GM19035 (cell line): Measurements from ENCODE around the gene NMNAT2.
"Not testable (repeated sequence)": the region's sequence is repeated elsewhere in the genome, so short reads cannot be mapped to it uniquely, and the experiment has no call there.

Source experiments
- ATAC-seq: cut with Tn5 transposase; IDR thresholded peaks from one replicate; pipeline ENCODE4 v1.9.1; 2021; ENCODE audit not compliant: unreplicated experiment

NMNAT2 gene

DNA sequence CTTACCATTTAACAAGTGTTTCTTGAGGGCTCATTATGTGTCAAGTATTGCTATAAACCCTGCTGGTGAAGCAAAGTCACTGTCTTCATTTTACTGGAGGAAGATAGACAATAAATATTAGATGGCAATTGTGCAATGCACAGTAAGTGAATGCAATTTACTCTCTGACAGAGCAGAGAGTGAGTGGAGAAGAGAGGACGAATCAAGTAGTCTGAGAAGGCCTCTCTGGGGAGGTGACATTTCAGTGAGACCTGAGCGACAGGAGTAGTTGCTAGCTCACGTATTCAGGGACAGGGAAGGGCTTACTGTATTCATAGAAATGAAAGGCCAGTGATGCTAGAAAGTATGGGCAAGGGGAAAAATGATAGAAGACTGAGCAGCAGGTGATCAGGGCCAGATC, 1.2 kb upstream of the NMNAT2 start:
- no peak for ATAC-seq

DNA sequence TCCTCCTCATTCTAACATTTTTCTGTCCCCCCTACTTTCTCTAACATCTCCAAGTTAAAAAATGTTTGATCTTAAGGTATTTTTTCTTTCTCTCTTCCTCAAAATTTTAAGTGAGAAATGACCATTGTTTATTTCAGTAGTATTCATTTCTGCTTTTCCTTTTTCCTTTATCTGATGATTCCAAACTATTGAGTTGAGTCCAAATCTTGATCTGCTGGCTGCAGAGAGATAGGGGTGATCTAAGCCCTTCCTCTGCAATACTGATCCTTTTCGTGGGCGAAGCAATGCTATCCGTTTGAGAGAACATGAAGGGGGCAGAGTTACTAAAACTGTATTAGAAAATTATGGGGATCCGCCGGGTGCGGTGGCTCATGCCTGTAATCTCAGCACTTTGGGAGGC, 516 bp upstream of the NMNAT2 start:
- no peak for ATAC-seq

DNA sequence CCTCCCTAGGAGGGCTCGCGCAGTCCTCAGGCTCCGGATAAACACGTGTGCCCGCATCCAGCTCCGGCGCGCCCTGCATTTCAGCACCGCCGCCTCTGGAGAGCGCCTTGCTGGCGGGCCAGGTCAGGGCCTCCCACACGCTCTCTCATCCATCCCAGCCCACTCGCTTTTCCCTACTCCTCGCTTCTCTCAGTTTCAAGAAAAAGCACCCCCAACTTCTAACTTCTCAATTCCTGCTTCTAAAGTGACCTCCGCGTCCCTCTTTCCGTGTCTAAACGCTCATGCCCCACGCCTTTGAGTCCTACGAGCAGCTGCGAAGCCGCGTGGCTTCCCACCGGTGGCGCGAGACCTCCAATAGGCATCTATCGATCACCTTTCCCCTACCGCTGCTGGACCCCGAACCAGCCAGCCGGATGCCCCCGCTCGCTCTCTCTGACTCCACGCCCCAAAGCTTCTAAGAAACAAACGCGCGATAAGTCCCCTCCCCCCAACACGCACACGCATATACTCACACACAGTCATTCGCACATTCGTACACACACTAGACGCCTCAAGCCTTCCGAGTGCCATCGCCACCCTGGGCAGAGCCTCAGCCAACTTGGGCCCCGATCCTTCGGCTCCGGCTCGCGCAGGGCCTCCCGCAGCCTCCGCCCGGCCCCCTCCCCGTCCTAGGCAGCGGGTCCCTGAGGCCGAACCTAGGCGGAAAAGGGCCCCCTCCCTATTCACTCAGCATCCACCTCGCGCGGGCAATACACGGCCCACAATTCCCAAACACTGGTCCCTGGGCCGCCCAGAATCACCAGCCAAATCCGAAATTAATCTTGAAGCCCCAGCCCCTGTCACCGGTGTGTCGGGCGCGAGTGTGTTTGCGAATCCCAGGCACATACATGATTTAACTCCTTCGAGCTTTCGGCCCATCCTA, 1.1 kb downstream of the NMNAT2 start:
- ATAC-seq: no peak

DNA sequence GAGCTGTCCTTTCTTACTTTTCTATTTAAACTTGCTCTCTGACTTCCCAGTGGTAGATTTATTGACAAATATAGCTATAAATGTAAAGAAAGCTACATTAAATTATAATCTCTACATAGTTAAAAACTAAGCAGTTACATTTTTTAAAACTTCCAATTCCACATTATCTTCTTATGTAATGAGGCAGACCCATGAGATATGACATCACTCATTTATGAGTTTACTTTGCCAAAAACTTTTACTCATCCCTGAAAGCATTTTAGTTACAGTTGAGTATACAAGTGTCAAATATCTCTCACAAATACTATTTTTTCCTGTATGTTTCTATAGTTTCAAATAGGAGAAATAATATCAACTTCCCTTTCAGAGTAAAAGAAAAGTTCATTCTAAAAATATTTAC, 3.8 kb downstream of the NMNAT2 start:
- no peak for ATAC-seq

DNA sequence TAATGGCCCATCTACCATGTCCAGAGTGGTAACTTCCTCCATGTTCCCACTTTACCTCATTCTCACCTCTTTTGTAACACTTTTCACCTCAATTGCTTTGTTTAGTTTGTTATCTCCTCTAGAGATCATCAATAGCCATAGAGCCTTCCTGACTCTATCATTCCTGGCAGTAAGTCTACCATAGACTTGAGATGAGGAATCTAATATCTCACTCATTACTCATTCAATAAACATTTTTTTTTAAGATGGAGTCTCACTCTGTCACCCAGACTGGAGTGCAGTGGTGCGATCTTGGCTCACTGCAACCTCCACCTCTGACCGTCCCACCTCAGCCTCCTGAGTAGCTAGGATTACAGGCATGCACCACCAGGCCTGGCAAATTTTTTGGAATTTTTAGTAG, 7.1 kb downstream of the NMNAT2 start:
- no peak for ATAC-seq

DNA sequence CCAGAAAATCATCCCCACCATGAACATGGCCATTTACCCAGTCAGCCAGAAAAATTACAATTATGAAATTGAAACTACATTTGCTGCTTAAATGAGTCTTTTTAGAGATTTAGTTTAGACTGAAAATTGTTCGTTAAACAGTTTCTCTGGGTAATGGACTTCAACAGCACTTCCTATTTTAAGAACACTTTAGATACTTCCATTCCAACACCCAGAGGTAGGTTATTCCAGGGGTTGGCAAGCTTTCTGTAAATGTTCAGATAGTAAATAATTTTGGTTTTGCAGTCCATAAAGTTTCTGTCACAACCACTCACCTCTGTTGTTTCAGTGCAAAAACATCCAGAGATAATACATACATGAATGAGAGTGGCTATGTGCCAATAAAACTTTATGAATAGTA, 10.2 kb downstream of the NMNAT2 start:
- no peak for ATAC-seq

DNA sequence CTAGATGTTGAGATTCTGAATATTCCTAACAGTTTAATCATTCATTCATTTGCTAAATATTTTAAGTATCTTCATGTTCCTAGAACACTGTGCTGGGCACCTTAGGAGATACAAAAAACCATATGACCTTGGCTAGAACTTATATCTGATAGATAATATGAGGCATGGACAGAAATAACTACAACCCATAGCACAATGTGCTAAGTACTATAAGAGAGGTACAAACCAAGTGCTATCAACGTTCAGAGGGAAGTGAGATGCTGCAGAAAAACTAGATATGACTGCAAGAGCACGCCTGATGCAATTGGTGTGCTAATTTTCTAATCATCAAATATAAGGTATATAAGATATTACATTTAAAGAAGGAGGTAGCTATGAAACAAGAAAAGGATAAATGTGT, 10.7 kb downstream of the NMNAT2 start:
- no peak for ATAC-seq

DNA sequence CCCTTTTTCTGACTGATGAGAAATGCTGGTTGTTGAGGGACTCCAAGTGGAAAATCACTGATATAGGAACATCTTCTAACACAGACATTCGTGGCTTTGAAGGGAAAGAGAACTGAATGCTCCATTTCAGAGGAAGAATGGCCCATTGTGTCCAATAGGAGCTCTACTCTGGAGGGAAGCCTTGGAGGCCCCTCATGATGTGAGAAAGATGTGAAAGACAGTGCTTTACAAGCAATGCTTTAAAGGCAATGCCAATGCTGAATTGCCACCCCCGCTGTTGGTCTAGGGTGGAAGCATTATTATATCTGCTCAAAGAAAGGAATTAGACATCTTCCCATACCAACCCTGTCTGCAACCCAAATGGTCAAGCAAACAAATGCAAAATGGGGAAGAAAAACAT, 13.7 kb downstream of the NMNAT2 start:
- no peak for ATAC-seq

DNA sequence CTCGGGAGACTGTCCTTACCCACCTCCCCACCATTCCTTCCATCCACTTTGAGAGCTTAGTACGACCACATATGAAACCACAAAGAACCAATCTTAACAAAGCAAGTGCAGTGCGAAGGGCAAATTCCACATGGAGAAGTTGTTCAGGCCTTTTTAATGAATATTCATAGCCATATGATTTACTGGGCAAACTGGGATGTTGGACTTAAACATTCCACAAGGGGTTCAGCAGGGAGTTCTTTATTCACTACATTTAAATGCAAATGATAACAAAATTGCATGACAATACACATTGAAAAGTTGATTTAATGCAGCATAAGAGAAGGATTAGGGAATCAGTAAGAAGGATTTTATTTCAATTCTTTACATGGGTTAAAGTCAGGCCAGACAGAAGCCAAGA, 14.7 kb downstream of the NMNAT2 start:
- ATAC-seq: no peak

DNA sequence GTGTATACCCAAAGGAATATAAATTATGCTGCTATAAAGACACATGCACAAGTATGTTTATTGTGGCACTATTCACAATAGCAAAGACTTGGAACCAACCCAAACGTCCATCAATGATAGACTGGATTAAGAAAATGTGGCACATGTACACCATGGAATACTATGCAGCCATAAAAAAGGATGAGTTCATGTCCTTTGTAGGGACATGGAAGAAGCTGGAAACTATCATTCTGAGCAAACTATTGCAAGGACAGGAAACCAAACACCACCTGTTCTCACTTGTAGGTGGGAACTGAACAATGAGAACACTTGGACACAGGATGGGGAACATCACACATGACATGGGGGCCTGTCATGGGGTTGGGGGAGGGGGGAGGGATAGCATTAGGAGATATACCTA, 16.6 kb downstream of the NMNAT2 start:
- ATAC-seq: not testable (repeated sequence)

DNA sequence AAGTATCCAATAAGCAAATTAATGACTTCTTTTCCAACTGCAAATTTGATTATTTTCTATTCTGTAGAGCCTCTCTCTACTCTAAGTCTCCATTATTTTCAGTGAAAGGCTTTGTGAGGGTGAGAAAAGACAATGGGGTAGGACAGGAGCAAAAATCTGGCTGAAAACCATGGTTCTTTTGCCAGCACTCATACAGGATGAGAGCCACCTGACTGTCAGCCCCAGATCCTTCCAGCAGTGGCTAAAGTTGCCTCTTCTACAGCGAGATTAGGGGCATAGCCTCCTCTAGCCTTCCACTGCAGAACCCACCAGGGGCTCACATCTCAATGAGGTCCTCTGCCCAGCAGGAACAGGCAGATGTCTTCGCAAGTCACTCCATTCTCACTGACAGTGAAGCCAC, 23.7 kb downstream of the NMNAT2 start:
- no peak for ATAC-seq

DNA sequence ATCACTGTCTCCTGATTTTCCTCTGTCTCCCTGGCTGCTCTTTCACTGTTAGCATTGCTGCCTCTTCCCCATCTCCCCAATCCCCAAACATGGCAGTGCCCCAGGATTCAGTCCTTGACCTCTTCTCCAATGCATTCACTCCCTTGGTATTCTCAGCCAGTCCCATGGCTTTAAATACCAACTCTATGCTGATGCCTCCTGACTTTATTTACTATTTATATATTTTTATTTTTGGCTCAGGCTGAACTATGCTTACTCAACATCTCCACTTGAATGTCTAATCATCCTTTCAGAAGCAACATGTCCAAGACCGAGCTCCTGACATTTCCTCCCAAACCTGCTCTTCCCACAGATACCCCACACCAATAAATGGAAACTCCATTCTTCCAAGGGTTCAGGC, 26.3 kb downstream of the NMNAT2 start:
- ATAC-seq: no peak

DNA sequence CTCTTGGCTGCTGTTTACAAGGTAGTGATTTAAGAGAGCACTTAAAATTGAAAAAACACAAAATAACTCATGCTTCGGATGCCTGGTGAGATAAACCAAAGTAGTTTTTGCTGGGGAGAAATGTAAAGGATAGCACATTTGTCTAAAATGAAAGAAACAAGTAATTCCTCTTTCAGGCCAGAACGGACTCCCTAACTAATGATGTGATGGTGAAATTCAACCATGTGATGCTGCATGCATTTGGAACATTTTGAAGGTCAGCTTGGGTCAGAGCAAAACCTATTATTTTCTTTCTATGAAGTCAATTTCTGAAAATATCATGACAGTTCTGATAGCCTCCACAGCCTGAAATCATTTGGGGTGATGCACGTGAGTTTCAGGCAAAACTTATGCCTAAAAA, 27.6 kb downstream of the NMNAT2 start:
- no peak for ATAC-seq

DNA sequence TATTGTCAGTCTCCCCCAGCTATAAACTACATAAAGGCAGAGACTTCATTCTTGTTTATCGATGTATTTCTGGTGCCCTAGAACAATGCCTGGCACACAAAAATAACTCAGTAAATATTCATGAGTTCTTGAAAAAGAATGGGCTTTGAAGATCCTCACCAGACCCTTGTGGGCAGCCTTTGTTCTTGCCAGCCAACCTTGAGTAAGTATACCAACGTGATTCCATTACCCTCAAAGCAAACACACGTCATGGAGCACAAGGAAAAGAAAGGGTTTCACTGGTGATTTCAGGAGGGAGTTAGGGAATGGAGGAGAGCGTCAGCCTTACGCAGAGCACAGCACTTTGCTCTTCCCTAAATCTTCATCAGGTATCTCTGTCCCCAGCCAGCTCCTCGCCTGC, 29.4 kb downstream of the NMNAT2 start:
- no peak for ATAC-seq

DNA sequence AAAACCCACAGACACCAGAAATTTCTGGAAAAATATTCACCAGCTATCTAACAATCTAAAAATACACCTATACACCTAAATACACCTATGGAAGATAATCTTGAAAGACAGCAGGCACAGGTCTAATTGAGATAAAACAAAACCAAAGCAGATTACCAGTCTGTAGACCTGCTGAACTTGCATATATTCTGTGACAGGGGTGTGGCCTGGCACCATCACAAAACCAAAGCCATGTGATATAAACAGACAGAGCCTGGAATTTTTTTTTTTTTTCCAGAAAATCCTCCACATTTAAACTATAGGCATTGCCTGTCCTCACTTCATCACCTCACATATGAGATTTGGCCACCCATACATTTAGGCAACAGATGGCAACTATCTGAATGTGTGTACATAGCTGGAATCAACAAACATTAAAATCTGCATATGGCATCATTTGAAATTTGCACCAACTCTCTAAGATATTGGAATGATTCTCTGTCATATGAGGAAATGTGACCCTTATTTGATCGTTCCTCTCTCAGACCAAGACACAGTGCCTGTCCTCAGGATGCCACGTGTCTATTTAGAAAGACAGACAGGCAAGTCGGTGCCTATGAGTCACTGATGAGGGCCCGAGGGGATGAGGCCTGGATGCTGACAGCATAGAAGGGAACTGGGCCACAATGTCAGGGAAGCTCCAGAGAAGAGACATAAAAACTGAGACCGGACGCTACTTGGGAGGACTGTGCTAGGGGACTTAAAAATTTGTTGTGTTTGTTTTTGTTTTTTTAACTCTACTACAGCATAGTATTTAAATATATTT, 32.6 kb downstream of the NMNAT2 start:
- no peak for ATAC-seq

DNA sequence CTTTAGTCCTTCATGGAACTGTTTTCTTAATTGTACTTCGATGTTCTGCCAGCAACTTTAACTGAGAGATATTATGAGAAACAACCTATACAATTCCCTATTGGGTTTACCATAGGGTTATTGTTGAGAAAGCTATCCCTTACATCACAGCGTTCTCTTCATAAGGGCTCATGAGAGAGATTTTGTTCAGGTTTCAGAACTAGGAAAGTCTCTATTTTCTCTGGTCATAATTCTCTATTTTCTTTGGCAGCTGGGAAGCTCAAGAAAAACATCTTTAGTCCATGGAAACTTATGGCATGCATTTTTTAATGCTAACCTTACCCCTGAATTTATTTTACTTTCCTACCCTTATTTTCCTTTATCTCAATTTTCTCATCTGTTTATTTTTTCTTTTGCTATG, 38.2 kb downstream of the NMNAT2 start:
- ATAC-seq: no peak

DNA sequence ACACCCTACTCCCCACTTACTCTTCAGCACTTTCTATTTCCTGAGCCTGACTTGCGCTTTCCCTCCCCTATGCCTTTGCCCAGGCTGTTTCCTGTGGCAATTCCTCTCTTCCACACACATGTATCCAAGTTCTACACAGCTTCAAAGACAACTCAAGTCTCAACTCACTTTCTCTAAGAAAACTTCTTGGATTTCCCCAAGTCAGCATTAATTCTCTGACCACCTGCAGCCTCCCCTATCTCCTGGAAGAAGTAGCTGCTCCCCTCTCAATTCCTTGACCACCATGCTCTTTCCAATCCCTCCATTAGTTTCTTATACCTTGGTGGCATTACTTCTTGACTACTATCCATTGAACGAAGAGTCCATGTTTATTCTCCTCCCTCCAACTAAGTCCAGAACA, 42.8 kb downstream of the NMNAT2 start:
- ATAC-seq: no peak

DNA sequence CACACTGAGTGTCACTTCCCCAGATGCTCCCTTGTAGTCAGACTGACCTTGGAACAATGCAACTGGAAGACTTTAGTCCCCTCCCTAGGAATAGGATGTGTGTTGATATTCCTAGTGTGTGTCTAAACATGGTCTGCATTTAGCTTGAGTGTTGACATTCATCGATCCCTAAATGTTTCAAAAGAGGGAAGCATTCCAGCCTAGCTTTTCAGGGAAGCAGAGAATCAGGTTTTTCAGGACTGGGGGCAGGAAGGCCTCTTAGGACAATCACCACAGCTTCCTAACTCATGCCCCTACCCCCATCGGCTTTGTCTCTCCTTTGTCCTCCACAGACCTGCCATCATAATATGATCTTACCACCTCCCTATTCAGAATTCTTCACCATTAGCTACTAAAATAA, 43.4 kb downstream of the NMNAT2 start:
- ATAC-seq: no peak

DNA sequence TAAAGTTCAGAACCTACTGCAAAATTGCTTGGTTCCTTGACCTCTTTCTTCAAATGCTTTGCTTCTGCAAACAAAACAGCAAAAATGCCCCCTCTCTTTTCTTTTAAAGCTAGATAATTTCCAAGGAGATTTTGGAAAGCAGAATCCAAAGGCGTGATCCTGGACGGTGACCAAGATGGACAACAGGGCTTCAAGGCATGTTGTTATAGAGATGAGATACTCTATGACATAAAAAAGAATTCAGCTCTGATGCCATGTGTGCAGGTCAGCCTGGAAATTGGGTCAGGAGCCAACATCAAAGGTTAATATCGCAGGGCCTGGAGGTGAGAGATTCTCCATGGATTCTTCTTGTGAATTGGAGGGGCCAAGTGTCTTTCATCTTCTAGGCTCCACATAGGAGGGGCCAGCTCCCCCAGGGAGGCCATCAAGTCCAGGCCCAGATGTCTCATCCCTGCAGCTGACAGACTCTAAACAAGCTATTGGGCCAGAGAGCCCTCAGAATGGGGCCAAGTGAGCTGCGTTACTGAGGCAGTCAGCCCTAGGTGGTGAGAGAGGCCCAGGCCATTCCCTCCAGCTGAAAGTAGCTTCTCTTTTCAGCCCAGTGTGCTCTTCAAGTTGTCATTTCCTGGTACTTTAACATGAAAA, 45.5 kb downstream of the NMNAT2 start:
- ATAC-seq: no peak

DNA sequence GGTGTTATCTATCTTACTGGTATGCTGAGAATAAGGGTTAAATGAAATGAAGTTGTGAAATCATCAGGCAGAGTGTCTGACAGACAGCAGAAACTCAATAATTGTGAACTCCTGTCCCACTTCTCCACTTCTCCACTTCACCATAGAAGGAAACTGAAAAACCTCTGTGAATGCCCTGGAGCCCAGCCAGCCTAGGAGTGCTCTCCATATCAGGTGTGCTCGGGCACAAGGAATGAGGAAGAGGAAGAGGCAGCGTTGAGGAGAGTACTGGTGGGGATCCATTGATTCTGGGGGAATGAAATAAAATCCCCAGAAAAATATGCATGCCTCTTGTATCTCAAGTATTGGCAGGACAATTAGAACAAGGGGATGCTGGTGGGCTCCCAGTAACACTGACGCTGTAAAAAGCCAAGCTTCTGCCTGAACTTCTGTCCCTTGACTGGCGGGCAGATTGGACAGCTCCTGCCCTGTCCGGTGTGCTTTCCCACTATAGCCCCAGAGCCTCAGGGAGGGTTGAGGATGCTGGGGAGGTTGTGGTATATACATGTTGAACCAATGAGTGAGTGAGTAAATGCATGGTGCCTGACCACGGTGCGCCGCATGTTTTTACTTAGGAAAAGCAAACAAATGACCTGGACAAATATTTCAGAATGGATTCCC, 47.7 kb downstream of the NMNAT2 start:
- no peak for ATAC-seq
